Superior temporal gyrus (tissue), 1 donor: ENCODE results near the gene DNAH12.
A peak's percentile ranks its signal among the peaks of the same experiment; 100 is the strongest.

Experiments used
- DNase-seq: peaks from one replicate; pipeline ENCODE4 v3.0.0-alpha.2; 2016; ENCODE audit errors: extremely low spot score

DNAH12 gene

GRCh38 chr3:57544181-57545125 lies at the start of gene DNAH12:
DNAH12 (minus strand) TSS chr3:57544344; CDS start chr3:57542870, 1,474 bp downstream.
- no peak for DNase-seq

- no peak for DNase-seq
Measured at GRCh38 chr3:57592306-57592705, 48.2 kb upstream of the DNAH12 start.

- DNase-seq = no peak
Measured at GRCh38 chr3:57587905-57588304, 43.8 kb upstream of the DNAH12 start.

- no peak for DNase-seq
Measured at GRCh38 chr3:57586778-57587177, 42.6 kb upstream of the DNAH12 start.

GRCh38 chr3:57583544-57583943 lies 39.4 kb upstream of the DNAH12 start:
- DNase-seq = no peak

- DNase-seq = no peak
Measured at GRCh38 chr3:57582474-57583168, 38.5 kb upstream of the DNAH12 start.

GRCh38 chr3:57577801-57578200 lies 33.7 kb upstream of the DNAH12 start:
- no peak for DNase-seq

GRCh38 chr3:57575966-57576626 lies 32.0 kb upstream of the DNAH12 start:
- peak; percentile 55 for DNase-seq

- DNase-seq = no peak
Measured at GRCh38 chr3:57572096-57572495, 28.0 kb upstream of the DNAH12 start.

- DNase-seq = no peak
Measured at GRCh38 chr3:57570878-57571277, 26.7 kb upstream of the DNAH12 start.

- no peak for DNase-seq
Measured at GRCh38 chr3:57569859-57570450, 25.8 kb upstream of the DNAH12 start.

- no peak for DNase-seq
Measured at GRCh38 chr3:57559526-57559925, 15.4 kb upstream of the DNAH12 start.

- DNase-seq = no peak
Measured at GRCh38 chr3:57557085-57557537, 13.0 kb upstream of the DNAH12 start.

GRCh38 chr3:57556459-57557084 lies 12.4 kb upstream of the DNAH12 start:
- no peak for DNase-seq

- DNase-seq = peak; percentile 95
Measured at GRCh38 chr3:57555738-57556458, 11.8 kb upstream of the DNAH12 start, which contains the start of gene PDE12. PDE12 (plus strand) TSS chr3:57556274; CDS start chr3:57556380, 106 bp downstream.

- no peak for DNase-seq
Measured at GRCh38 chr3:57555306-57555705, 11.2 kb upstream of the DNAH12 start.

- DNase-seq = no peak
Measured at GRCh38 chr3:57546616-57547015, 2.5 kb upstream of the DNAH12 start.

GRCh38 chr3:57545636-57546268 lies 1.6 kb upstream of the DNAH12 start:
- DNase-seq = peak; percentile 42

- DNase-seq = no peak
Measured at GRCh38 chr3:57538465-57538864, 5.7 kb downstream of the DNAH12 start.

GRCh38 chr3:57530071-57530608 lies 14.0 kb downstream of the DNAH12 start:
- DNase-seq = no peak
